GM18498 (cell line): ENCODE results near the gene EFCAB12.
"Not testable (repeated sequence)": the region's sequence is repeated elsewhere in the genome, so short reads cannot be mapped to it uniquely, and the experiment has no call there.

Source experiments
- ATAC-seq: cut with Tn5 transposase; IDR thresholded peaks from one replicate; pipeline ENCODE4 v1.9.1; 2021; ENCODE audit warnings: mild to moderate bottlenecking, moderate library complexity; ENCODE audit not compliant: unreplicated experiment

Gene EFCAB12

DNA sequence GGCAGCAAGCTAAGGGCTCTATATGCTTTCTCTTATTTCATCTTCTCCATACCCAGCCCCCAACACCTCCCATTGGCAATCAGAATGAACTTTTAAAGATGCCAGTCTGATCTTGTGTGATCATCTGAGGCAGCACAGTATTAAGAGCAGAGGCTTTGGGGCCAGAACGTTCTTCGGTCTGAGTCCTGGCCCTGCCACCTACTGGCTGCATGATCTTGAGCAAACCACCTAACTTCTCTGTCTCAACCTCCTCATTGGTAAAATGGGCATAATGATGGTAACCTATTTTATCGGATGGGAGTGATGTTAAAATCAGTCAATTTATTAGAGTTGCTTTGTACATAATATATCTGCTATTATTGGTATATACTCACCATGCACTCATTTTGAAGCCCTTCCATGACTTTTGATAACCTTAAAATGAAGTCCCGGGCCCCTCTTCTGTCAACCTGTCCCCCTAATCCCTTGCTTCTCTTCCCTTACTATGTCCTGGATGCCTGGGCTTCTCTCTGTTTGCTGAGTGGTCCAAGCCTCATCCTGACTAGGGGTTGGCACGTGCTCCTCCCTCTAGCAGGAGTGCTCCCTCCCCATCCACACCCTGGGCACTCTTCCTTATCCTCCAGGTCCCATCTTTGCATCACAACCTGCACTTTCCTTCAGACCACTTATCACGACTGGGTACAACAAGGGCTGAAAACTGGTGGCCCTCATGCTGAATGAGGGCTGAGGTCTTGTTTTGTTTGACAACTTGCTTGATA, 6.3 kb downstream of the EFCAB12 start:
- no peak for ATAC-seq

DNA sequence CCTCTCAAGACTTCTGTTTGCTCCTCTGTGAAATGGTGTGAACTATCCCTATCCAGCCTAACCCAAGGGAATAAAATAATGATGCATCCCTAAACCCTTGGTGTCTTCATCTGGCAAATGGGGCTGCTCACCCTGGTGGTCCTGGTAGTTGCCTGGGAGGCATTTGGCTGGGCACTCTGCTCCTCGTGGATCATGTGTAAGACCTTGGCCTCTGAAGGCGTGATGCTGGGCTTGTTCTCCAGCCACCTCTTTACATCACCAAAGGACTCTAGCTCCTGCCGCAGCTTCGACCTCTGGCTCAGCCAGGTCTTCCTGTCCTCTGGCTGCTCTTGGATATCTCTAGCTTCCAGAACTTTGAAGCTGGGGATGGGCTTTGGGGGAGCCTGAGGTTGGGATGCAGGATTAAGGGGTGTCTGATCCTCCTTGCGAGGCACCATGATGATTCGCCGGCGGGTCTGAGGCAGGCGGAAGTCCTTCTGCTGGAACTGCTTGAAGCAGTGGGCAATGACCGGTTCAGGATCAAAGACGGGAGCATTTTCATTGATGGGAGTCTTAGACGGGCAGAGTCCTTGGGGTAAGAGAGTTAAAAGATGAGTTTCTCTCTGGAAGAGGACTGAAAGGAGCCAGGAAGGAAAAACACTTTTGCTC, 7.1 kb downstream of the EFCAB12 start:
- ATAC-seq, result no peak

DNA sequence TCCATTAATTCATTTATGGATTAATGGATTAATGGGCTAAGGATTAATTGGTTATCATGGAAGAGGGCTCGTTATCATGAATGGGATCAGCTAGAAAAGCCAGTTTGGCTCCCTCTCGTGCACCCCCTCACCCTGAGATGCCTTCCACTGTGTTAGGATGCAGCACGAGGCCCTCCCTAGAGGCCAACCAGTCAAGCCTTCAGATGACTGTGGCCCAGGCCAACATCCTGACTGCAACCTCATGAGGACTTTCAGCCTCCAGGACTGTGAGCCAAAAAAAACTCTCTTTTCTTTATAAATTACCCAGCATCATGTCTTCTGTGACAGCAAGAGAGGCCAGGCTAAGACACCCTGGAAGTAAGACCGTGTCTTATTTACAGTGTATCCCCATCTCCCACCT, 9.0 kb downstream of the EFCAB12 start:
- no peak for ATAC-seq

DNA sequence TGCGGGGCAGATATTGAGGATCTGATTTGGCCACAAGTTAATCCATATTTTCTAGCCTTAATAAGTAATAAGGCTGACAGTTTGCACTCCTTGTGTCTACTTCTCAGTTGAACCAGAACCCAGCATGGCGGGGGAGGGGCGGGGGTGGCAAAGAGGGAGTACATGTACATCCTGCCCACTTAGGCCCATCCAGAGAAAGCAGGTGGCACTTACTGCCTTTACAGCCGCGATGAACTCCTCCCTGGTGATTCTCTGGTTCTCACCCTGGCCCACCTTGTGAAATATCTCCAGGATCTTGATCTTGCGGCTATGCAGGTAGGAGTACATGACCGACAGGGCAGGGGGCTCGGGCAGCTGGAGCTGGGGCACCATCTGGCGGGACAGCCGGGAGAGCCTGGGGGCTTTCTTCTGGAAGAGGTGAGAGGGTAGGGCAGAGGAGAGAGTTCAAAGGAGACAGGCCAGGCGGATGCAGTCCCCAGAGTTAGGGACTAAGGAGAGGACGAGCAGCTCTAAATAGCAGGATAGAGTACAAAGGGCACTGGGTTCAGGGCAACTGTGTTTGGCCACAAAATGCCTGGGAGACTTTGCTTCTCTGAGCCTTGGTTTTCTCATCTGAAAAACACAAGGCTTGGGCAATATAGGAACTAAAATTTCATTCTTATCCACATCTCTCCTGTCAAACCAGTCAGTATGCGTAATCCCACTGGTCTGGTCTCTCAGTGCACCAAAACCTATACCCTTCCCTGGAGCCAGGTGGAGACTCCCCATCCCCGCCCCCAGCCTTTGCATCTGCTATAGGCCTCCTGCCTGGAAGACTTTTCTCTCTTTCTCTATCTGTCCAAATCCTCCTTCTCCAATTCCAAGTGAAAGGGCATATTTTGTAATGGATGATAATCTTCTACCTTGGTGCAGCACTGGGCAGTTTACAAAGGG, 10.1 kb downstream of the EFCAB12 start:
- ATAC-seq, result no peak

DNA sequence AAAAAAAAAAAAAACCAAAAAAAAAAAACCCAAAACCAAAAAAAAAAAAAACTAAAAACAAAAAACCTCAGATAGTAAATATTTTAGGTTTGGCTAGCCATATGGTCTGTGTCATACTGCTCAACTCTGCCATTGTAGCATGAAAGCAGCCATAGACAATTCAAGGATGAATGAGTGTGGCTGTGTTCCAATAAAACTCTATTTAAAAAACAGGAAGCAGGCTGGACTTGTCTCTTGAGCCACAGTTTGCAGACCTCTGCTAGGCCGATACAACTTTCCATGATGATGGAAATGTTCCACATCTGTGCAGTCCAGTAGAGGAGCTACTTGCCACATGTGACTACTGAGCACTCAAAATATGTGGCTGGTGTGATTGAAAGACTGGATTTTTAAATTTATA, 11.1 kb downstream of the EFCAB12 start:
- ATAC-seq, result no peak

DNA sequence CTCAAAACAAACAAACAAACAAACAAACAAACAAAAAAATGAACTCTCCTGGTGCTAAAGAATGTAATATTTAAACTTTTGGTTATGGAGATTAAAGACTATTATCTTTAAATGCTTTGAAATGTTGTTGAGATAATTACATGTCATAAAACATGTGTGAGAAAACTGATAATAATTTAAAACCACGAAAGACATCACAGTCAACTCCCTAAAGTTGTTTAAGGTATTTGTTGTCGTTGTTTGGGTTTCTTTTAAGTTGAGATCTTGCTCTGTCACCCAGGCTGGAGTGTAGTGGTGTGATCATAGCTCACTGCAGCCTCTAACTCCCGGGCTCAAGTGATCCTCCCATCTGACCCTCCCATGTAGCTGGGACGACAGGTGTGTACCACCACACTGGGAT, 12.0 kb downstream of the EFCAB12 start:
- ATAC-seq, result no peak

DNA sequence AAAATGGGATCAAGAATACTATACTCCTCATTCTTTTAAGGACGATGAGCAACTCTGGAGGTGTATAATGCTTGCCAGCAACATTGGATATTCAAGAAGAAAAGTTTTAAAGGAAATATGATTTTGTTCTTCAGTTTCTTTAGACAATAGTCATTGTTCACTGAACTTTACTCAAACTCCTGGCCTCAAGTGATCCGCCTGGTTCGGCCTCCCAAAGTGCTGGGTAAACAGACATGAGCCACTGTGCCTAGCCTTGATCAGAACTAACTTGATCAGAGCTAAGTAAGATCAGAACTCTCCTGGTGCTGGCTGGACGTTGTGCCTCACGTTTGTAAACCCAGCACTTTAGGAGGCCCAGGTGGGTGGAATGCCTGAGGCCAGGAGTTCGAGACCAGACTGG, 12.6 kb downstream of the EFCAB12 start:
- ATAC-seq, result no peak

DNA sequence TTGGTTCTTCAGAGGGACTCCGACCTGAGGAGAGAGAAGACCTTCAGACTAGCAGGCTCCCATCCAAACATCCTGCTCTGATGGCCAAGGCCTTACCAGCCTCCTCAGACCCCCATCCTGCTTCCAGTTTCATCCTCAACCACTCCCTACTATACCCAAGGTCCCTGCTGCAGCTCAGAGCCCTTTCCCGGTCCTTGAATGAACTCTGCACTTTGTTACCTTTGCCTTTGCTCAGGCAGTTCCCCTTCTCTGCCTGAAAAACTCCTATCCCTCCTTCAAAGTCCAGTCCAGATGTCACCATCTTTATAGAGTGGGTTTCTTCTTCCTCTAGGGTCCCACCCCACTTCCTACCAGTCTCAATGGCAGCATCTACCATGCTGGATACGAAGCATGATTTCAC, 13.1 kb downstream of the EFCAB12 start:
- no peak for ATAC-seq

DNA sequence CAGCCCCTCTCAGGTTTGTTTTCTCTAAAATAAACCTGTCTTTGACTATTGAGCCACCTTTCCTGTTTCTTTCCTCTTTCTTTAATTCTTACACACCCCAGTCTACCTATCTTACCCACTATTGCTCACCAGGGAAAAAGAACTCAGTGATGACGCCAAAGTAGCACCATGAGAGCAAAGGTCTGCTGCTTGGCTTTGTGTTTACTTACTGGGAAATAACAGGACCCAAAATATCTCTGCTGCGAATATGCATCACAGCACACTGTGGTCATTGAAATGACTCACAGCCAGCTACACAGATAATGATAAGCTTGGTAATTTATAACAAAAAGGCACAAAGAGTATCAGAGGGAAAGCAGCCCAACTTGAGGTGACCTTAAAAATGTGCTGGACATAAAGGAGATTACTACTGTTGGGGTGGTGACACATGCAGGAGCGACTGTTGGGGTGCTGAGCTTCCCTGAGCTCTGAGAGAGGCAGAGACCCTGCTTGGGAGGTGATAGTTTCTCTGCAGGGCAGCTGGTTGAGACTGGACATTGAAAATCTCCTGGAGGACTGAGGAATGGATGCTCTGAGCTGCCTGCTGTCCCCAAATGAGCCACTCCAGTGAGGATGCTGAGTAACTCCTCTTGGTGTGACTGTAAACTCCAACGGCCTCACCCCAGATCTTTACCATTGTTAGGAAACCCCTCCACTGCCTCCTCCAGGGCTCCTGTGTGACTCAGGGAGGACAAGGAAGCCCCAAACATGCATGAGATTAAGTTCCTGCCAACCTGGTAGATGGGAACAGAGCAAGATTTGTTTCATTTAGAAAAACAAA, 14.5 kb downstream of the EFCAB12 start:
- ATAC-seq, result no peak

DNA sequence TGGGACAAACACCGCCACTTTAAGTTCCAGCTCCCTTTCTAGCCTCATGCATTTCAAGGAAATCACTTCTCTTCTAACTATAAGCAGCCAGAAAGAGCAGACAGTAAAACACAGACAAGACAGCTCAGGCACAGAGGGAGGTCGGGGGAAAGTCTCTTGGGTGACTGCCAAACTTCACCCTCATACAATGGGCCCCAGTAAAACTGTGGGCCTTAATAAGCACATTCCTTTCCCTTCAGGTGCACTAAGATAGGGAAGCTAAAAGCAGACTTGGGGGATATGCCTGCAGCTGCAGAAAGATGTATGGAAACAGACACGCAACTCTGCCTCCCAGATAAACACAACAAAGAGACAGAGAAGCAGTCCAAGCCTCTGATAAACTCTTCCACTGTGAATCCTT, 15.2 kb downstream of the EFCAB12 start:
- not testable (repeated sequence) for ATAC-seq

DNA sequence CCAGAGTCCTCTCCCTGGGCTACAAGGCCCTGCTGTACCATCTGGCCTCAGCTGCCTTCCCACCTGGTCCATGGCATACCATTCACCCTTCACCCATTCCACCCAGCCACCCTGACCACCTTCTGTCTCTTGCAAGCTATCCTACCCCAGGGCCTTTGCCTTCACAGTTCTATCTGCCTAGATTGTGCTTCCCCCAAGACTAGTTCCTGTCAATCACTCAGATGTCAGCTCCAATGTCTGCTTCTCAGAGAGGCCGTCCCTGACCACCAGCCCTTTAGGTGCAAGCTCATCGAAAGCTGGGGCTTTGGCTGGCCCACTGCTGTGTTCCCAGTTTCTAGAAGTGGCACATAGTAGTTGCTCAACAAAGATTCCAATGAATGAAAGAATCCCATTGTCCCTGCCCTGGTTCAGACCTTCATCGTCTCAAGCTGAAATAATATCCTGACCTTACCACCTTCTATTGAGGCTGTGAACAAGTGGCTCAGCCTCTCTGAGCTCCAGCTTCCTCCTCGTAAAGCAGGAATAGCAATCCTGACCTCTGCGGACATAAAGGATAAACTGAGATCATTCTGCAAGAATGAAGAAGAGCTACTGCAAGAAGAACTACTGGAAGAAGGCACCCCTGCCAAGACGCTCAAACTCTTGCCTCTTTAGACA, 15.8 kb downstream of the EFCAB12 start:
- ATAC-seq, result no peak

DNA sequence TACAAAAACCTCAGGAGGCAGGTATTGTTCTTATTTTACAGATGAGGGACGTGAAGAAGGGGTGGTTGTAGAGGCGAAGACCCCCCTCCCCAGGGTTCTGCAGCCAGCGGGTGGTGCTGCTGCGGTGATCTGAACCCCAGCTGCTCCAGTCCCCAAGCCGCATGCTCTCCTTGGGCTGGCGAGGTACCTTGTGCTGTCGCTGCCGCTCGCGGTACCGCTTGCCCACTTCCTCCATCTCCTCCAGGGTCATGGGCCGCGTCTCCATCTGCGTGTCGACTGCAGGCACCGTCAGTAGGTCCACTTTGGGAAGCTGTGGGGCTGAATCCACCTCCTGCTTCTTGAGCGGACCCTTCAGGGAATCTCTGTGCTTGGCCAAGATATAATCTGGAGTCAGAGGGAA, 17.5 kb downstream of the EFCAB12 start:
- no peak for ATAC-seq

DNA sequence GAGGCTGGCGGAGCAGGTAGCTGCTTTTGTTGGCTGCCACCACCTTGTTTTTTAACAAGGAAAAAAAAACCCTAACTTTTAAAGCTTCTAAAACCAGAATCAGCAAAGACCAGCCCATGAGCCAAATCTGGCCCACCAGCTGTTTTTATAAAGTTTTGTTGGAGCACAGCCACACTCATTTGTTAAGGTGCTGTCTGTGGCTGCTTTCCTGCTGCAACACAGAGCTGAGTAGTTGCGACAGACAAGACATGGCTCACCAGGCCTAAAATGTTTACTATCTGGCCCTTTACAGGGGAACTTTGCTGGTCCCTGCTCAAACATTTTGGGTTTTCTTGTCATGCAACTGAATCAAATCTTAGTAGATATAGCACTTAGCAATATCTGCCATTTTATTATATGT, 18.9 kb downstream of the EFCAB12 start:
- ATAC-seq, result no peak

DNA sequence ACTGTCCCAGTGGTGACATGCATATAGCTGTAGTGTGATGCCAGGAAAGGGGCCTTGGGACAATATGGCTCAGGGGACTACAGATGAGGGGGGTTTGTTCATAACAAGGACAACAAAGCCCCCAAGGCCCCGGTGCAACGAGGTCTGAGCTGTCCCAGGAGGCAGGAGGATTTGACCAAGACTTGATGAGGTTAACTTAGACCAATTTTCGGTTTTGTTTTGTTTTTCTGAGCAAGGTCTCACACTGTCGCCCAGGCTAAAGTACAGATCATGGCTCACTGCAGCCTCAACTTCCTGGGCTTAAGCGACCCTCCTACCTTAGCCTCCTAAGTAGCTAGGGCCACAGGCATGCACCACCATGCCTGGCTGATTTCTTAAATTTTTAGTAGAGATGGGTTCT, 23.8 kb downstream of the EFCAB12 start:
- ATAC-seq, result peak; percentile 47

DNA sequence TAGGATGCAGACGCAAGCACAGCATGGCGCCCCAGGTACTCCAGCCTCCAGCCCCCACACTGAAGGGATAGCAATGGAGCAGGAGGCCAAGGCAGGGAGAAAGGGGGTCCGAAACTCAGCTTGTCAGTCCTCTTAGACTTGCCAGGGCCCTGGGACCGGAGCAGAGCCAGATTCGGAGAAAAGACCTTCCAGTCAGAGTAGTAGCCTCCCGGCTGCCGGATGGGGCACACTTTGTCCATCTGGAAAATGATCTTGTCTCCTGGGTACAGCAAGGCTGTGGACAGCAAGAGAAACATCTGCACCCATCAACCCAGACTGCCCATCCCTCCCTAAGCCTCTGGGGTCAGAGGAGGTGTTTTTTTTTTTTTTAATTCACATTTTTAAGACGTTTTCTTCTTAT, 24.3 kb downstream of the EFCAB12 start:
- no peak for ATAC-seq

DNA sequence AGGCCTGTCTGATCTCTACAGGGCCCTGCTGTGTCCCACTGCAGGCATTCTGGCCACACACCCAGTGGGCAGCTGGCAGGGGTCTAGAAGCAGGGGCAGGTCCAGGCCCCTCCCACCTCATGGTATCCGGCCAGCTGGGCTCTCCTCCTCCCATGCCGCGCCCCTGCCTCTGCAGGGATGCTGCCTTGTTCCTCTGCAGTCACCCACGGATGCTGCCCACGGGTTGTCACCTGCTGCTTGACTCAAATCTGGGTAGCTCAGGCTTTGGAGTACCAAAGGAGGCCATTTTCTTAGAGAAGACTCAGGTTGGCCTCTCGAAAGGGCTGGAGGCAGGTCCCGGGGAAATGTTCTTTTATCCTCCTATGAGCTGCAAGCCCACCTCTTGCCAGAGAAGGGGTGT, 25.0 kb downstream of the EFCAB12 start:
- no peak for ATAC-seq

DNA sequence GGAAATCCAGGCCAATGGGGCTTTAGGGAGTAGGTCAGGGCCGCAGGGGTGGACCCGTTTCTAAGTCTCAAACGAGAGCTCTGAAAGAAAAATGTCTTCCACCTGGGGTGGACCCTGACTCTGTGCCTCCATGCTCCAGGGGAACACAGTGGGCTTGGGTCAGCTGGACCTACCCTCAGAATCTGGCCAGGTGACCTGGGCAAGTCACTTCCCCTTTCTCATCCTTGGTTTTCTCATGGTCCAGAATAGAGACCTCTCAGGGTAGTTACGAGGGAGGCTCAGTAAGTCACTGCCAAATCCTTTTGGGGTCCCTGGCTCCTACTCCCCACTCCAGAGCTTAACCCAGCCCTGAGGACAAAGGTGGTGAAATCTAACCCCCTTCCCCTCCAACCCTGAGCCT, 25.8 kb downstream of the EFCAB12 start:
- ATAC-seq, result no peak

DNA sequence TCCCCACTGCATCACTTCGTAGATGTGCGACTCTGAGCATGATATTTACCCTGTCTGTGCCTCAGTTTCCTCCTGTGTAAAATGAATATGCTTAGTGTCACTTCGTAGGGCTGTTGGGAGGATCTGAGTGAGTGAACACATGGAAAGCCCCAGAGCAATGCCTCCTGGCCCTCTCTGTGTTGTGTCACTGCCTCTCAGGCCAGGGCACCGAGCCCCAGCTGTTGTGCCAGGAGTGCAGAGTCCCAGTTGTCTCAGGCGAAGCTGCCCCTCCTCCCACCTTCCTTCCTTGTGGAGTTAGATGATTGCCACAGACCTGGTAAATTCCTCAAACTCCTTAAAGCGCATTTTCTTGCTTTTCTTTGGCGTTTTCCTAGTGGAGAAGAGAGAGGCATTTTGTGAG, 26.2 kb downstream of the EFCAB12 start:
- no peak for ATAC-seq

DNA sequence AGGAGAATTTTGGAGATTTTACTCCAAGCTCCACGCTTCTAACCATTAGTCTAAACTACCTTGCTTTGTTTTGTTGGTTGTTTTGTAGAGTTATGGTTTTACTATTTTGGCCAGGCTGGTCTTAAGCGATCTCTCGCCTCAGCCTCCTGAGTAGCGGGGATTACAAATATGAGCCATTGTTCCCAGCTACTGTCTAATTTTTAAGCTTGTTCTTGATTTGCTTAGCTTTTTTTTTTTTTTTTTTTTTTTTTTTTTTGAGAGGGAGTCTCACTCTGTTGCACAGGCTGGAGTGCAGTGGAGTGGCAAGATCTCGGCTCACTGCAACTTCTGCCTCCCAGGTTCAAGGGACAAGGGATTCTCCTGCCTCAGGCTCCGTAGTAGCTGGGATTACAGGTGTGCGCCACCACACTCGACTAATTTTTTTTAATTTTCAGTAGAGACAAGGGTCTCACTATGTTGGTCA, 28.5 kb downstream of the EFCAB12 start:
- peak; percentile 3 for ATAC-seq
